ENCODE data around the gene FAM167B. TPM values are rescaled to one million over a fixed set of nuclear protein-coding genes. Genes with fewer than 3 reads are reported as not detected.

Gene FAM167B
- total RNA-seq, 6 donors from 2014 or later, result 1.9 to 53.0 (median 4.6) TPM; not detected in 1

DNA sequence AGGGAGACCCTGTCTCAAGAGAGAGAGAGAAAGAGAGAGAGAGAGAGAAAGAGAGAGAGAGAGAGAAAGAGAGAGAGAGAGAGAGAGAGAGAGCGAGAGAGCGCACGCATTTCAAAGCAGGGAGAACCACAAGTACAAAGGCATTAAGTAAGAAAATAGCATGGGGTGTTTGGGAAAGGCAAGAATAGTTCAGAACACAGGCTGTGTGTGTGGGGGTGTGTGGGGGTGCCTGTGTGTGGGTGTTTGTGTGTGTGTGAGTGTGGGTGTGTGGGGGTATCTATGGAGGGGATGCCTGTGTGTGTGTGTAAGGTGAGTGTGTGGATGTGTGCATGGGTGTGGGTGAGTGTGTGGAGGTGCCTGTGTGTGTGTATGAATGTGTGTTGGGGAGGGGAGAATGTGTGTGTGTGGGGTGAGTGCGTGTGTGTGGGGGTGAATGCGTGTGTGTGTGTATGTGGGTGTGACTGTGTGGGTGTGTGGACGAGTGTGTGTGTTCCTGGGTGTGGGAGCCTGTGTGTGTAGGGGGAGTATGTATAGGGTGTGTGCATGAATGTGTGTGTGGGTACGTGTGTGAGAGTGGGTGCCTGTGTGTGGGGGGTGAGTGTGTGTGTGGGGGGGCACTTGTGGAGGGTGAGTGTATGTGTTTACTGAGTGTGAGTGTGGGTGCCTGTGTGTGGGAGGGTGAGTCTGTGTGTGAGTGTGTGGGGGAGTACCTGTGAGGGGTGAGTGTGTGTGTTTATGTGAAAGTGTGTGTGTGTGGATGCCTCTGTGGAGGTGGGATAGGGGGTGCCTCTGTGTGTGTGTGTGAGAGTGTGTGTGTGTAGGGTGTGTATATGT lies 25.8 kb downstream of the FAM167B start:
- no peaks in the 10 kb centered on the region for H3K36me3 ChIP-seq
- 77 to 85% methylated on average over 7 of the region's 7 CpGs for WGBS, 2 donors
- DNase-seq, result no peak
- peak in 1 of 2 donors; percentile 7 for ATAC-seq (ENCODE audit: low FRiP score in 2 of 2)
- no peaks in the 10 kb centered on the region for H3K9me3 ChIP-seq
- peaks cover 0 to 14% (median 0%) of the 10 kb centered on the region in 4 donors for H3K27me3 ChIP-seq
- no peak for TF ChIP-seq POLR2A (IDR thresholded peaks at IDR 0.05)
- TF ChIP-seq, protein P1, sequence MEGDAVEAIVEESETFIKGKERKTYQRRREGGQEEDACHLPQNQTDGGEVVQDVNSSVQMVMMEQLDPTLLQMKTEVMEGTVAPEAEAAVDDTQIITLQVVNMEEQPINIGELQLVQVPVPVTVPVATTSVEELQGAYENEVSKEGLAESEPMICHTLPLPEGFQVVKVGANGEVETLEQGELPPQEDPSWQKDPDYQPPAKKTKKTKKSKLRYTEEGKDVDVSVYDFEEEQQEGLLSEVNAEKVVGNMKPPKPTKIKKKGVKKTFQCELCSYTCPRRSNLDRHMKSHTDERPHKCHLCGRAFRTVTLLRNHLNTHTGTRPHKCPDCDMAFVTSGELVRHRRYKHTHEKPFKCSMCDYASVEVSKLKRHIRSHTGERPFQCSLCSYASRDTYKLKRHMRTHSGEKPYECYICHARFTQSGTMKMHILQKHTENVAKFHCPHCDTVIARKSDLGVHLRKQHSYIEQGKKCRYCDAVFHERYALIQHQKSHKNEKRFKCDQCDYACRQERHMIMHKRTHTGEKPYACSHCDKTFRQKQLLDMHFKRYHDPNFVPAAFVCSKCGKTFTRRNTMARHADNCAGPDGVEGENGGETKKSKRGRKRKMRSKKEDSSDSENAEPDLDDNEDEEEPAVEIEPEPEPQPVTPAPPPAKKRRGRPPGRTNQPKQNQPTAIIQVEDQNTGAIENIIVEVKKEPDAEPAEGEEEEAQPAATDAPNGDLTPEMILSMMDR (IDR thresholded peaks at IDR 0.05), result no peak
- TF ChIP-seq EP300 (IDR thresholded peaks at IDR 0.05), result no peak
- no peak for TF ChIP-seq POLR2AphosphoS5 (IDR thresholded peaks at IDR 0.05)
- peaks cover 0 to 6% (median 3%) of the 10 kb centered on the region in 4 donors for H3K4me1 ChIP-seq
- no peak overlapping the region for H3K4me3 ChIP-seq
- H3K27ac ChIP-seq, result no peak overlapping the region

DNA sequence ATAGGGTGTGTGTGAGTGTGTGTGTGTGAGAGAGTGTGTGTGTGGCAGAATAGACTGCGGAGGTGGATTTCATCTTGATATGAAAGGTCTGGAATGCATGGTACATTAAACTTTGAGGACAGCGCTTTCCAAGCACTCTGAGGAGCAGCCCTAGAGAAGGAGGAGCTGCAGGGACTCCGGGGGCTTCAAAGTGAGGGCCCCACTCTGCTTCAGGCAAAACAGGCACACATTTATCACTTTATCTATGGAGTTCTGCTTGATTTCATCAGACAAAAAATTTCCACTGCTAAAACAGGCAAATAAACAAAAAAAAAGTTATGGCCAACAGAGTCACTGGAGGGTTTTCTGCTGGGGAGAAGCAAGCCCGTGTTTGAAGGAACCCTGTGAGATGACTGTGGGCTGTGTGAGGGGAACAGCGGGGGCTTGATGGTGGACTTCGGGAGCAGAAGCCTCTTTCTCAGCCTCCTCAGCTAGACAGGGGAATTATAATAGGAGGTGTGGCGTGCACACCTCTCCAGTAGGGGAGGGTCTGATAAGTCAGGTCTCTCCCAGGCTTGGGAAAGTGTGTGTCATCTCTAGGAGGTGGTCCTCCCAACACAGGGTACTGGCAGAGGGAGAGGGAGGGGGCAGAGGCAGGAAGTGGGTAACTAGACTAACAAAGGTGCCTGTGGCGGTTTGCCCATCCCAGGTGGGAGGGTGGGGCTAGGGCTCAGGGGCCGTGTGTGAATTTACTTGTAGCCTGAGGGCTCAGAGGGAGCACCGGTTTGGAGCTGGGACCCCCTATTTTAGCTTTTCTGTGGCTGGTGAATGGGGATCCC lies 26.6 kb downstream of the FAM167B start:
- Histone ChIP-seq H3K27ac (no peak overlapping the region), H3K4me1 (peaks cover 0 to 6% (median 3%) of the 10 kb centered on the region in 4 donors), H3K4me3 (no peak overlapping the region), H3K27me3 (peaks cover 0 to 14% (median 0%) of the 10 kb centered on the region in 4 donors), H3K36me3 (no peaks in the 10 kb centered on the region), H3K9me3 (no peaks in the 10 kb centered on the region)
- ATAC-seq (ENCODE audit: low FRiP score in 2 of 2) (no peak), DNase-seq (peak in 1 of 2 donors; percentile 29)
- WGBS, 2 donors, result 44% methylated on average over 9 to 10 of the region's 10 CpGs
- TF ChIP-seq EP300 (IDR thresholded peaks at IDR 0.05), result no peak
- no peak for TF ChIP-seq POLR2A (IDR thresholded peaks at IDR 0.05)
- TF ChIP-seq, protein P1 (IDR thresholded peaks at IDR 0.05), result no peak
- TF ChIP-seq POLR2AphosphoS5 (IDR thresholded peaks at IDR 0.05), result no peak

DNA sequence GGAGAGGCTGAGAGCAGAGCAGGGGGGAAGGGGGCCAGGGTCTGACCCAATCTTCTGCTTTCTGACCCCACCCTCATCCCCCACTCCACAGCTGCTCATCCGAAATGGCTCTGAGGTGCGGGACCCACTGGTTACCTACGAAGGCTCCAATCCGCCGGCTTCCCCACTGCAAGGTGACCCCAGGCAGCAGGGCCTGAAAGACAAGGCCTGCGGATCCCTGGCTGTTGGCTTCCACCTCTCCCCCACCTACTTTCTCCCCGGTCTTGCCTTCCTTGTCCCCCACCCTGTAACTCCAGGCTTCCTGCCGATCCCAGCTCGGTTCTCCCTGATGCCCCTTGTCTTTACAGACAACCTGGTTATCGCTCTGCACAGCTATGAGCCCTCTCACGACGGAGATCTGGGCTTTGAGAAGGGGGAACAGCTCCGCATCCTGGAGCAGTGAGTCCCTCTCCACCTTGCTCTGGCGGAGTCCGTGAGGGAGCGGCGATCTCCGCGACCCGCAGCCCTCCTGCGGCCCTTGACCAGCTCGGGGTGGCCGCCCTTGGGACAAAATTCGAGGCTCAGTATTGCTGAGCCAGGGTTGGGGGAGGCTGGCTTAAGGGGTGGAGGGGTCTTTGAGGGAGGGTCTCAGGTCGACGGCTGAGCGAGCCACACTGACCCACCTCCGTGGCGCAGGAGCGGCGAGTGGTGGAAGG lies 27.8 kb downstream of the FAM167B start:
- 89 to 90% methylated on average over 18 to 22 of the region's 31 CpGs for WGBS, 2 donors
- H3K36me3 ChIP-seq, result no peaks in the 10 kb centered on the region
- ATAC-seq (ENCODE audit: low FRiP score in 2 of 2), result peak in 1 of 2 donors; percentile 34
- TF ChIP-seq POLR2AphosphoS5 (IDR thresholded peaks at IDR 0.05) (no peak), EP300 (IDR thresholded peaks at IDR 0.05) (no peak), POLR2A (IDR thresholded peaks at IDR 0.05) (no peak)
- TF ChIP-seq, protein P1 (IDR thresholded peaks at IDR 0.05), result no peak
- no peaks in the 10 kb centered on the region for H3K9me3 ChIP-seq
- no peak overlapping the region for H3K4me3 ChIP-seq
- peak in 1 of 2 donors; percentile 63 for DNase-seq
- H3K27ac ChIP-seq, result no peak overlapping the region
- peaks cover 0 to 14% (median 0%) of the 10 kb centered on the region in 4 donors for H3K27me3 ChIP-seq
- H3K4me1 ChIP-seq, result peaks cover 0 to 6% (median 3%) of the 10 kb centered on the region in 4 donors

- no peaks in the 10 kb centered on the region for H3K9me3 ChIP-seq
- peaks cover 0 to 14% (median 0%) of the 10 kb centered on the region in 4 donors for H3K27me3 ChIP-seq
- H3K27ac ChIP-seq, result no peak overlapping the region
- H3K4me1 ChIP-seq, result peaks cover 0 to 6% (median 3%) of the 10 kb centered on the region in 4 donors
- ATAC-seq (ENCODE audit: low FRiP score in 2 of 2), result no peak
- TF ChIP-seq, protein P1 (IDR thresholded peaks at IDR 0.05), result no peak
- TF ChIP-seq POLR2A (IDR thresholded peaks at IDR 0.05) (no peak), EP300 (IDR thresholded peaks at IDR 0.05) (no peak), POLR2AphosphoS5 (IDR thresholded peaks at IDR 0.05) (no peak)
- peak; percentile 35 to 80 for DNase-seq
- H3K4me3 ChIP-seq, result peak overlapping the region in 1 of 4 donors; percentile 6
- H3K36me3 ChIP-seq, result no peaks in the 10 kb centered on the region
- WGBS, 2 donors, result 39 to 70% methylated on average over 15 to 26 of the region's 41 CpGs
Observed at GRCh38 chr1:32275424-32275823, 28.4 kb downstream of the FAM167B start.
